Liver (tissue), 9 donors: ENCODE data around the gene TTLL13. TPM values are rescaled to one million over a fixed set of nuclear protein-coding genes. Genes with fewer than 3 reads are reported as not detected.
"Not testable (repeated sequence)": the region's sequence is repeated elsewhere in the genome, so short reads cannot be mapped to it uniquely, and the experiment has no call there.

Experiments used
- DNase-seq: peaks from one replicate; pipeline ENCODE4 v3.0.0-alpha.2; 2017; ENCODE audit warnings: low spot score
- H3K27ac ChIP-seq, 2 donors: one replicate each; pipeline ENCODE4 v1.7.0; 2013; ENCODE audit warnings: inconsistent platforms in 2 of 2, low read length in 2 of 2, control low read depth in 1 of 2, low read depth in 1 of 2, mild to moderate bottlenecking in 1 of 2
- H3K27me3 ChIP-seq, 4 donors: one replicate each; pipeline versions ENCODE4 v1.6.1 to v1.7.0; 2013; ENCODE audit warnings: low read length in 3 of 4, inconsistent platforms in 1 of 4, mild to moderate bottlenecking in 1 of 4, moderate library complexity in 1 of 4; ENCODE audit not compliant: control insufficient read depth in 4 of 4, insufficient read depth in 4 of 4
- H3K36me3 ChIP-seq, 4 donors: one replicate each; pipeline versions ENCODE4 v1.6.1 to v1.7.0; 2013; ENCODE audit warnings: low read length in 3 of 4, mild to moderate bottlenecking in 3 of 4, low read depth in 1 of 4, moderate library complexity in 1 of 4; ENCODE audit not compliant: control insufficient read depth in 4 of 4, insufficient read depth in 3 of 4
- H3K4me1 ChIP-seq, 4 donors: one replicate each; pipeline versions ENCODE4 v1.6.1 to v1.7.0; 2013; ENCODE audit warnings: low read length in 3 of 4, mild to moderate bottlenecking in 3 of 4, moderate library complexity in 1 of 4; ENCODE audit not compliant: control insufficient read depth in 4 of 4, insufficient read depth in 4 of 4
- H3K4me3 ChIP-seq, 3 donors: one replicate each; pipeline versions ENCODE4 v1.6.1 to v1.7.0; 2013; ENCODE audit warnings: low read length in 3 of 3, control low read depth in 1 of 3, low read depth in 1 of 3, mild to moderate bottlenecking in 1 of 3
- H3K9ac ChIP-seq, 2 donors: one replicate each; pipeline ENCODE4 v1.7.0; 2013; ENCODE audit warnings: low read length in 2 of 2, mild to moderate bottlenecking in 2 of 2, moderate library complexity in 2 of 2, control low read depth in 1 of 2, low read depth in 1 of 2
- H3K9me3 ChIP-seq, 4 donors: one replicate each; pipeline versions ENCODE4 v1.6.1 to v1.7.0; 2013; ENCODE audit warnings: low read length in 3 of 4; ENCODE audit not compliant: control insufficient read depth in 4 of 4
- EGR1 ChIP-seq, 2 donors: IDR thresholded peaks; 2 replicates each; pipeline ENCODE4 v1.6.1; 2016 to 2018; ENCODE audit warnings: antibody characterized with exemption in 2 of 2, low read depth in 2 of 2
- FOXA1 ChIP-seq: IDR thresholded peaks from 2 replicates; pipeline ENCODE4 v1.6.1; 2016; ENCODE audit warnings: antibody characterized with exemption
- FOXA2 ChIP-seq: IDR thresholded peaks from 2 replicates; pipeline ENCODE4 v1.6.1; 2016; ENCODE audit warnings: antibody characterized with exemption
- GABPA ChIP-seq, 2 donors: IDR thresholded peaks in 1 of 2; conservative IDR thresholded peaks in 1 of 2; 2 replicates each; pipeline ENCODE4 v1.6.1; 2016; ENCODE audit warnings: antibody characterized with exemption in 2 of 2, mild to moderate bottlenecking in 1 of 2, moderate library complexity in 1 of 2
- HNF4A ChIP-seq, 2 donors: conservative IDR thresholded peaks; 2 replicates each; pipeline ENCODE4 v1.6.1; 2016; ENCODE audit warnings: antibody characterized with exemption in 2 of 2, mild to moderate bottlenecking in 2 of 2
- HNF4G ChIP-seq: IDR thresholded peaks from 2 replicates; pipeline ENCODE4 v1.6.1; 2016; ENCODE audit warnings: antibody characterized with exemption
- JUND ChIP-seq, 2 donors: IDR thresholded peaks; 2 replicates each; pipeline ENCODE4 v1.6.1; 2016; ENCODE audit warnings: antibody characterized with exemption in 2 of 2
- NR2F2 ChIP-seq: IDR thresholded peaks from 2 replicates; pipeline ENCODE4 v1.6.1; 2016; ENCODE audit warnings: antibody characterized with exemption
- RAD21 ChIP-seq, 2 donors: IDR thresholded peaks; 2 replicates each; pipeline ENCODE4 v1.6.1; 2016; ENCODE audit warnings: antibody characterized with exemption in 2 of 2, mild to moderate bottlenecking in 2 of 2
- RXRA ChIP-seq, 2 donors: IDR thresholded peaks; 2 replicates each; pipeline ENCODE4 v1.6.1; 2017 to 2018; ENCODE audit warnings: antibody characterized with exemption in 2 of 2, mild to moderate bottlenecking in 1 of 2
- TAF1 ChIP-seq: conservative IDR thresholded peaks from 2 replicates; pipeline ENCODE4 v1.6.1; 2016; ENCODE audit warnings: antibody characterized with exemption, mild to moderate bottlenecking
- YY1 ChIP-seq: IDR thresholded peaks from 2 replicates; pipeline ENCODE4 v1.6.1; 2016; ENCODE audit warnings: antibody characterized with exemption, mild to moderate bottlenecking
- ZBTB33 ChIP-seq: IDR thresholded peaks from 2 replicates; pipeline ENCODE4 v1.6.1; 2016; ENCODE audit warnings: antibody characterized with exemption
- WGBS: extraction: QIAGEN DNeasy Blood & Tissue Kit; methylation state at CpG from one replicate; pipeline ENCODE4 v1.1.7; 2013; 5-methylcytosine and 5-hydroxymethylcytosine counted together
- polyA plus RNA-seq, 2 donors: library from polyadenylated mRNA; stranded (reverse) in 1 of 2; unstranded in 1 of 2; fragments of 200-250 nt in 1 of 2; fragments of >200 nt in 1 of 2; fragmentation: Nextera tagmentation in 1 of 2; extraction: Ambion mirVana in 1 of 2; gene quantifications; one replicate each; pipeline versions ENCODE4 v1.2.1 to v1.2.3, GENCODE V29; 2013 to 2015
- total RNA-seq, 2 donors: library from RNA; depleted of rRNA; stranded (reverse); fragments of >200 nt; gene quantifications; one replicate each; pipeline ENCODE4 v1.2.3, GENCODE V29; 2014
- TF ChIP-seq, protein P1 (sequence below): IDR thresholded peaks from 2 replicates; pipeline ENCODE4 v1.6.1; 2016; ENCODE audit warnings: antibody characterized with exemption, mild to moderate bottlenecking
- TF ChIP-seq, protein P2 (sequence below): IDR thresholded peaks from 2 replicates; pipeline ENCODE4 v1.6.1; 2016; ENCODE audit warnings: antibody characterized with exemption
- TF ChIP-seq, protein P3 (sequence below): fragments of 150-350 bp; IDR thresholded peaks from 2 replicates; pipeline ENCODE4 v1.5.1; 2017; ENCODE audit warnings: improper control_type of control experiment, low read depth, low read length; ENCODE audit not compliant: missing input control
- TF ChIP-seq, protein P4 (sequence below): IDR thresholded peaks from 2 replicates; pipeline ENCODE4 v1.6.1; 2016; ENCODE audit warnings: antibody characterized with exemption
- donor health status: healthy.
- donor health status: healthy.
- donor health status: healthy.
- donor health status: healthy.
- donor health status: healthy.

Gene TTLL13
- total and polyA plus RNA-seq, 4 donors, result 0.08 to 0.17 TPM; not detected in 2

GRCh38 chr15:90257776-90258175, 8.4 kb downstream of the TTLL13 start:
- 88% methylated on average over 7 of the region's 7 CpGs for WGBS
- no peak overlapping the region for H3K9ac ChIP-seq
- no peaks in the 10 kb centered on the region for H3K9me3 ChIP-seq
- no peaks in the 10 kb centered on the region for H3K4me1 ChIP-seq
- no peak for DNase-seq
- TF ChIP-seq TAF1, result no peak
- no peak for TF ChIP-seq JUND (IDR thresholded peaks at IDR 0.05)
- TF ChIP-seq, protein P1, sequence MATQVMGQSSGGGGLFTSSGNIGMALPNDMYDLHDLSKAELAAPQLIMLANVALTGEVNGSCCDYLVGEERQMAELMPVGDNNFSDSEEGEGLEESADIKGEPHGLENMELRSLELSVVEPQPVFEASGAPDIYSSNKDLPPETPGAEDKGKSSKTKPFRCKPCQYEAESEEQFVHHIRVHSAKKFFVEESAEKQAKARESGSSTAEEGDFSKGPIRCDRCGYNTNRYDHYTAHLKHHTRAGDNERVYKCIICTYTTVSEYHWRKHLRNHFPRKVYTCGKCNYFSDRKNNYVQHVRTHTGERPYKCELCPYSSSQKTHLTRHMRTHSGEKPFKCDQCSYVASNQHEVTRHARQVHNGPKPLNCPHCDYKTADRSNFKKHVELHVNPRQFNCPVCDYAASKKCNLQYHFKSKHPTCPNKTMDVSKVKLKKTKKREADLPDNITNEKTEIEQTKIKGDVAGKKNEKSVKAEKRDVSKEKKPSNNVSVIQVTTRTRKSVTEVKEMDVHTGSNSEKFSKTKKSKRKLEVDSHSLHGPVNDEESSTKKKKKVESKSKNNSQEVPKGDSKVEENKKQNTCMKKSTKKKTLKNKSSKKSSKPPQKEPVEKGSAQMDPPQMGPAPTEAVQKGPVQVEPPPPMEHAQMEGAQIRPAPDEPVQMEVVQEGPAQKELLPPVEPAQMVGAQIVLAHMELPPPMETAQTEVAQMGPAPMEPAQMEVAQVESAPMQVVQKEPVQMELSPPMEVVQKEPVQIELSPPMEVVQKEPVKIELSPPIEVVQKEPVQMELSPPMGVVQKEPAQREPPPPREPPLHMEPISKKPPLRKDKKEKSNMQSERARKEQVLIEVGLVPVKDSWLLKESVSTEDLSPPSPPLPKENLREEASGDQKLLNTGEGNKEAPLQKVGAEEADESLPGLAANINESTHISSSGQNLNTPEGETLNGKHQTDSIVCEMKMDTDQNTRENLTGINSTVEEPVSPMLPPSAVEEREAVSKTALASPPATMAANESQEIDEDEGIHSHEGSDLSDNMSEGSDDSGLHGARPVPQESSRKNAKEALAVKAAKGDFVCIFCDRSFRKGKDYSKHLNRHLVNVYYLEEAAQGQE, result no peak
- no peak for TF ChIP-seq FOXA2
- TF ChIP-seq YY1, result no peak
- no peak for TF ChIP-seq EGR1 (IDR thresholded peaks at IDR 0.05; ENCODE audit: low read depth in 2 of 2)
- TF ChIP-seq NR2F2, result no peak
- TF ChIP-seq, protein P2, sequence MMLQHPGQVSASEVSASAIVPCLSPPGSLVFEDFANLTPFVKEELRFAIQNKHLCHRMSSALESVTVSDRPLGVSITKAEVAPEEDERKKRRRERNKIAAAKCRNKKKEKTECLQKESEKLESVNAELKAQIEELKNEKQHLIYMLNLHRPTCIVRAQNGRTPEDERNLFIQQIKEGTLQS, result no peak
- TF ChIP-seq FOXA1, result no peak
- H3K27ac ChIP-seq, result no peak overlapping the region
- no peaks in the 10 kb centered on the region for H3K27me3 ChIP-seq
- no peak overlapping the region for H3K4me3 ChIP-seq
- no peaks in the 10 kb centered on the region for H3K36me3 ChIP-seq

GRCh38 chr15:90259524-90259923, 10.2 kb downstream of the TTLL13 start:
- Histone ChIP-seq H3K27me3 (no peaks in the 10 kb centered on the region), H3K9ac (no peak overlapping the region)
- TF ChIP-seq HNF4A (conservative IDR thresholded peaks at IDR 0.05), result no peak
- TF ChIP-seq YY1, result no peak
- no peak for TF ChIP-seq RXRA (IDR thresholded peaks at IDR 0.05)
- TF ChIP-seq TAF1, result no peak
- no peak for TF ChIP-seq FOXA1
- no peak for TF ChIP-seq GABPA (IDR thresholded peaks at IDR 0.05 in 1 of 2, conservative IDR thresholded peaks at IDR 0.05 in 1 of 2)
- TF ChIP-seq, protein P3, sequence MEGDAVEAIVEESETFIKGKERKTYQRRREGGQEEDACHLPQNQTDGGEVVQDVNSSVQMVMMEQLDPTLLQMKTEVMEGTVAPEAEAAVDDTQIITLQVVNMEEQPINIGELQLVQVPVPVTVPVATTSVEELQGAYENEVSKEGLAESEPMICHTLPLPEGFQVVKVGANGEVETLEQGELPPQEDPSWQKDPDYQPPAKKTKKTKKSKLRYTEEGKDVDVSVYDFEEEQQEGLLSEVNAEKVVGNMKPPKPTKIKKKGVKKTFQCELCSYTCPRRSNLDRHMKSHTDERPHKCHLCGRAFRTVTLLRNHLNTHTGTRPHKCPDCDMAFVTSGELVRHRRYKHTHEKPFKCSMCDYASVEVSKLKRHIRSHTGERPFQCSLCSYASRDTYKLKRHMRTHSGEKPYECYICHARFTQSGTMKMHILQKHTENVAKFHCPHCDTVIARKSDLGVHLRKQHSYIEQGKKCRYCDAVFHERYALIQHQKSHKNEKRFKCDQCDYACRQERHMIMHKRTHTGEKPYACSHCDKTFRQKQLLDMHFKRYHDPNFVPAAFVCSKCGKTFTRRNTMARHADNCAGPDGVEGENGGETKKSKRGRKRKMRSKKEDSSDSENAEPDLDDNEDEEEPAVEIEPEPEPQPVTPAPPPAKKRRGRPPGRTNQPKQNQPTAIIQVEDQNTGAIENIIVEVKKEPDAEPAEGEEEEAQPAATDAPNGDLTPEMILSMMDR, result no peak
- no peak for TF ChIP-seq ZBTB33
- no peak for TF ChIP-seq NR2F2
- TF ChIP-seq, protein P4, sequence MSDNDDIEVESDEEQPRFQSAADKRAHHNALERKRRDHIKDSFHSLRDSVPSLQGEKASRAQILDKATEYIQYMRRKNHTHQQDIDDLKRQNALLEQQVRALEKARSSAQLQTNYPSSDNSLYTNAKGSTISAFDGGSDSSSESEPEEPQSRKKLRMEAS, result no peak
- no peak for TF ChIP-seq EGR1 (IDR thresholded peaks at IDR 0.05; ENCODE audit: low read depth in 2 of 2)
- TF ChIP-seq, protein P2, result no peak
- no peak for TF ChIP-seq RAD21 (IDR thresholded peaks at IDR 0.05)
- TF ChIP-seq JUND (IDR thresholded peaks at IDR 0.05), result no peak
- no peak for TF ChIP-seq FOXA2
- TF ChIP-seq, protein P1, result no peak
- TF ChIP-seq HNF4G, result no peak

GRCh38 chr15:90260731-90261130, 11.4 kb downstream of the TTLL13 start:
- not testable (repeated sequence) for H3K9me3 ChIP-seq, H3K36me3 ChIP-seq, DNase-seq, H3K9ac ChIP-seq, H3K4me3 ChIP-seq, H3K27ac ChIP-seq, H3K27me3 ChIP-seq
- peaks cover 0 to 10% (median 7%) of the 10 kb centered on the region in 4 donors for H3K4me1 ChIP-seq
- WGBS, result 85% methylated on average over 6 of the region's 6 CpGs

More at GRCh38 chr15:90259524-90259923, 10.2 kb downstream of the TTLL13 start:
- no peak overlapping the region for H3K27ac ChIP-seq
- H3K36me3 ChIP-seq, result no peaks in the 10 kb centered on the region
- H3K4me1 ChIP-seq, result peaks cover 0 to 4% (median 2%) of the 10 kb centered on the region in 4 donors
- no peak overlapping the region for H3K4me3 ChIP-seq
- H3K9me3 ChIP-seq, result no peaks in the 10 kb centered on the region
- DNase-seq, result no peak
- WGBS, result 86% methylated on average over 5 of the region's 5 CpGs
